ENCODE results near the gene CBARP. TPM values are rescaled to one million over a fixed set of nuclear protein-coding genes. Genes with fewer than 3 reads are reported as not detected.

Gene CBARP
- total RNA-seq, 1 experiment from 2014 or later, result 28.4 TPM

DNA sequence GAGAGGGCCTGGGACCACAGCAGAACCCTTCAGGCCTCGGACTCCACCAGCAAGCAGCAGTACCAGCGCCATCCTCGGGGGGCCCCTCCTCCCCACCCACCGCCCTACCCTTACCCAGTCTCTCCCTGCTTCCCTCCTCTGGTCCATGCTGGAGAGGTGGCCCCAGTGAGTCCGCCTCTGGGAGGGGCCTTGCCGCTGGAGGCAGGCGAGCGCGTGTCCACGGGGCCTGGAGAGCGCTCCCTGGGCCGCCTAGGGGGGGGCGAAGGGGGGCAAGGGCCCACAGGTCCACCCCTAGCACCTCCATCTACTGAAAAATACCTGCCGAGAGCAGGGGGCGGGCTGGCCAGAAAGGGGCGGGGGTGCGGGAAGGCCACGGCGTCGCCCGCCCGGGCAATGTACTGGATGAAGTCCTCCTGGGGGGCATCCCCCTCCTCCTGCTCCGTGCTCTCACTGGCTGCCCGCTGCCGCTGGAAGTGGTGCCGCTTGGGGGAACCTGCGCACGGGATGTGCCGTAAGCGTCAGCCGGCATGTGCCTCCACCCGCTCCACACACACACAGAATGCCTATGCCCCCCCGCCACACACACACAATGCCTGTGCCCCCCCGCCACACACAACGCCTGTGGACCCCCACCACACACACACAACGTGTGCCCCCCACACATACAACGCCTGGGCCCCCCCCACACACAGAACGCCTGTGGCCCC, 6.9 kb downstream of the CBARP start:
- H2BK20ac ChIP-seq (ENCODE audit: low read depth, low read length, poor library complexity, severe bottlenecking), result no peak overlapping the region
- Mint-ChIP-seq H3K4me1 (0 out of 4 replicates have a peak, but pooled peaks cover 0 to 2% of the 10 kb centered on the region in 2 experiments), H3K27ac (no peak overlapping the region), H3K36me3 (ENCODE audit: insufficient read depth in 1 of 3, low read depth in 3 of 3) (peaks cover 2 to 33% (median 22%) of the 10 kb centered on the region in 3 experiments; a peak in 5 of 7 replicates), H3K9me3 (no peaks in the 10 kb centered on the region), H3K27me3 (ENCODE audit: low read depth) (no peaks in the 10 kb centered on the region), H3K4me3 (no peak overlapping the region)
- H3K4me2 ChIP-seq (ENCODE audit: insufficient read depth, insufficient read length, low read length), result no peak overlapping the region
- no peak overlapping the region for H3K4ac ChIP-seq (ENCODE audit: low read depth, low read length)
- no peak overlapping the region for H2BK15ac ChIP-seq (ENCODE audit: low read depth, low read length)
- no peaks in the 10 kb centered on the region for H3K9me3 ChIP-seq (ENCODE audit: control insufficient read depth, low read depth, low read length)
- no peak overlapping the region for H2AK5ac ChIP-seq (ENCODE audit: insufficient read length, low read length)
- no peaks in the 10 kb centered on the region for H3K4me1 ChIP-seq (ENCODE audit: insufficient read depth, low read length)
- no peak overlapping the region for H3K14ac ChIP-seq (ENCODE audit: insufficient read depth, low read length)
- no peak overlapping the region for H2BK5ac ChIP-seq (ENCODE audit: insufficient read length, low read length)
- H3K56ac ChIP-seq (ENCODE audit: insufficient read length, low read depth, low read length), result no peak overlapping the region
- no peaks in the 10 kb centered on the region for H3K79me1 ChIP-seq (ENCODE audit: insufficient read depth, low read depth, low read length, poor library complexity, severe bottlenecking)
- no peak overlapping the region for H4K8ac ChIP-seq (replicated peaks; ENCODE audit: insufficient read length, low read depth, low read length)
- no peak overlapping the region for H3K9ac ChIP-seq (ENCODE audit: extremely low read depth, insufficient read length, low read length)
- no peak overlapping the region for H2BK12ac ChIP-seq (ENCODE audit: insufficient read length, low read depth, low read length)
- H2BK120ac ChIP-seq (ENCODE audit: low read depth, low read length, poor library complexity, severe bottlenecking), result no peak overlapping the region
- no peak overlapping the region for H3T11ph ChIP-seq (ENCODE audit: low read length)
- no peaks in the 10 kb centered on the region for H3K23me2 ChIP-seq (ENCODE audit: insufficient read length, low read depth, low read length, poor library complexity, severe bottlenecking)
- no peak overlapping the region for H3K27ac ChIP-seq (ENCODE audit: insufficient read length, low read depth, low read length)
- no peak overlapping the region for H3K23ac ChIP-seq (ENCODE audit: insufficient read length, low read depth, low read length)
- H3K79me2 ChIP-seq (ENCODE audit: insufficient read depth, low read length), result no peaks in the 10 kb centered on the region
- H3K18ac ChIP-seq (ENCODE audit: insufficient read length, low read depth, low read length), result no peak overlapping the region
- no peak overlapping the region for H4K91ac ChIP-seq (ENCODE audit: insufficient read length, low read depth, low read length)
- no peaks in the 10 kb centered on the region for H3K27me3 ChIP-seq (ENCODE audit: insufficient read depth, low read length)
- no CpG with 5 or more reads among the region's 38 CpGs for WGBS (ENCODE audit: extremely low coverage, insufficient read length, low lambda C conversion rate)
- DNase-seq, result no peak
- H2AFZ ChIP-seq (ENCODE audit: low read length), result no peak overlapping the region
- no peaks in the 10 kb centered on the region for H4K20me1 ChIP-seq (ENCODE audit: control insufficient read depth, insufficient read depth, insufficient read length)
- TF ChIP-seq, protein P1, sequence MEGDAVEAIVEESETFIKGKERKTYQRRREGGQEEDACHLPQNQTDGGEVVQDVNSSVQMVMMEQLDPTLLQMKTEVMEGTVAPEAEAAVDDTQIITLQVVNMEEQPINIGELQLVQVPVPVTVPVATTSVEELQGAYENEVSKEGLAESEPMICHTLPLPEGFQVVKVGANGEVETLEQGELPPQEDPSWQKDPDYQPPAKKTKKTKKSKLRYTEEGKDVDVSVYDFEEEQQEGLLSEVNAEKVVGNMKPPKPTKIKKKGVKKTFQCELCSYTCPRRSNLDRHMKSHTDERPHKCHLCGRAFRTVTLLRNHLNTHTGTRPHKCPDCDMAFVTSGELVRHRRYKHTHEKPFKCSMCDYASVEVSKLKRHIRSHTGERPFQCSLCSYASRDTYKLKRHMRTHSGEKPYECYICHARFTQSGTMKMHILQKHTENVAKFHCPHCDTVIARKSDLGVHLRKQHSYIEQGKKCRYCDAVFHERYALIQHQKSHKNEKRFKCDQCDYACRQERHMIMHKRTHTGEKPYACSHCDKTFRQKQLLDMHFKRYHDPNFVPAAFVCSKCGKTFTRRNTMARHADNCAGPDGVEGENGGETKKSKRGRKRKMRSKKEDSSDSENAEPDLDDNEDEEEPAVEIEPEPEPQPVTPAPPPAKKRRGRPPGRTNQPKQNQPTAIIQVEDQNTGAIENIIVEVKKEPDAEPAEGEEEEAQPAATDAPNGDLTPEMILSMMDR (conservative IDR thresholded peaks at IDR 0.05), result no peak
- H4K5ac ChIP-seq (ENCODE audit: insufficient read length, low read depth, low read length), result no peak overlapping the region

All from H9 (cell line).